ENCODE measurements around the gene KCNA4.

DNA sequence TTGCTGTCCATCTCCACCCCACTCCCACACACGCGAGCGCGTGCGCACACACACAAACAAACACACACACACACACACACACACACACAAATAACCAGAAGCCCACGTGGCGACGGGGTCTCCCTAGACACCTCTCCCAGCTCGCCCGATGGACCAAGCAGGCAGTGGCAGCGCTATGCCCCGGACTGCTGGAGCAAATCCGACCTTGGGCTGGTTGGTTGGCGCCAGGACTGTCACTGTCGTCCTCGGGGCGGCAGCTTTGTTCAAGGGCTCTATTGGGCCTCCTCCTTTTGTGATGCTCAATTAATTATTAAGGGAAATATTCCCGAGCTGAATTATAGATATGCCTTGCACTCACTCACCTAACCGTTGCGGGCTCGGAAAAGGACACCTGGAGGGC is 1.7 kb upstream of the KCNA4 start:
- TF ChIP-seq, protein P1, sequence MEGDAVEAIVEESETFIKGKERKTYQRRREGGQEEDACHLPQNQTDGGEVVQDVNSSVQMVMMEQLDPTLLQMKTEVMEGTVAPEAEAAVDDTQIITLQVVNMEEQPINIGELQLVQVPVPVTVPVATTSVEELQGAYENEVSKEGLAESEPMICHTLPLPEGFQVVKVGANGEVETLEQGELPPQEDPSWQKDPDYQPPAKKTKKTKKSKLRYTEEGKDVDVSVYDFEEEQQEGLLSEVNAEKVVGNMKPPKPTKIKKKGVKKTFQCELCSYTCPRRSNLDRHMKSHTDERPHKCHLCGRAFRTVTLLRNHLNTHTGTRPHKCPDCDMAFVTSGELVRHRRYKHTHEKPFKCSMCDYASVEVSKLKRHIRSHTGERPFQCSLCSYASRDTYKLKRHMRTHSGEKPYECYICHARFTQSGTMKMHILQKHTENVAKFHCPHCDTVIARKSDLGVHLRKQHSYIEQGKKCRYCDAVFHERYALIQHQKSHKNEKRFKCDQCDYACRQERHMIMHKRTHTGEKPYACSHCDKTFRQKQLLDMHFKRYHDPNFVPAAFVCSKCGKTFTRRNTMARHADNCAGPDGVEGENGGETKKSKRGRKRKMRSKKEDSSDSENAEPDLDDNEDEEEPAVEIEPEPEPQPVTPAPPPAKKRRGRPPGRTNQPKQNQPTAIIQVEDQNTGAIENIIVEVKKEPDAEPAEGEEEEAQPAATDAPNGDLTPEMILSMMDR (IDR thresholded peaks at IDR 0.05) = no peak
- no peak for TF ChIP-seq EP300 (IDR thresholded peaks at IDR 0.05)
- TF ChIP-seq POLR2AphosphoS5 (IDR thresholded peaks at IDR 0.05) = no peak
- TF ChIP-seq POLR2A (IDR thresholded peaks at IDR 0.05) = no peak

Measured in stomach (tissue), 4 donors.